ENCODE measurements around the gene EPHB3.

GRCh38 chr3:184545769-184546168 is 15.8 kb upstream of the EPHB3 start:
- TF ChIP-seq TCF12 (IDR thresholded peaks at IDR 0.05; ENCODE audit: low read depth) (no peak), EP300 (IDR thresholded peaks at IDR 0.05; ENCODE audit: borderline replicate concordance) (no peak), RAD21 (IDR thresholded peaks at IDR 0.05; ENCODE audit: low read depth) (no peak)
